Forelimb muscle (tissue), 1 donor: ENCODE measurements around the gene AKAP12. TPM values are rescaled to one million over a fixed set of nuclear protein-coding genes. Genes with fewer than 3 reads are reported as not detected.
"Not testable (repeated sequence)": the region's sequence is repeated elsewhere in the genome, so short reads cannot be mapped to it uniquely, and the experiment has no call there.

Experiments used
- DNase-seq: peaks from one replicate; pipeline ENCODE4 v3.0.0-alpha.2; 2013; ENCODE audit warnings: low read depth
- polyA plus RNA-seq: library from polyadenylated mRNA; unstranded; fragments of 120-200 nt; gene quantifications from one replicate; pipeline ENCODE4 v1.2.1, GENCODE V29; 2013; ENCODE audit not compliant: insufficient read length

Gene AKAP12
- polyA plus RNA-seq, 1 donor = 105 TPM

DNA sequence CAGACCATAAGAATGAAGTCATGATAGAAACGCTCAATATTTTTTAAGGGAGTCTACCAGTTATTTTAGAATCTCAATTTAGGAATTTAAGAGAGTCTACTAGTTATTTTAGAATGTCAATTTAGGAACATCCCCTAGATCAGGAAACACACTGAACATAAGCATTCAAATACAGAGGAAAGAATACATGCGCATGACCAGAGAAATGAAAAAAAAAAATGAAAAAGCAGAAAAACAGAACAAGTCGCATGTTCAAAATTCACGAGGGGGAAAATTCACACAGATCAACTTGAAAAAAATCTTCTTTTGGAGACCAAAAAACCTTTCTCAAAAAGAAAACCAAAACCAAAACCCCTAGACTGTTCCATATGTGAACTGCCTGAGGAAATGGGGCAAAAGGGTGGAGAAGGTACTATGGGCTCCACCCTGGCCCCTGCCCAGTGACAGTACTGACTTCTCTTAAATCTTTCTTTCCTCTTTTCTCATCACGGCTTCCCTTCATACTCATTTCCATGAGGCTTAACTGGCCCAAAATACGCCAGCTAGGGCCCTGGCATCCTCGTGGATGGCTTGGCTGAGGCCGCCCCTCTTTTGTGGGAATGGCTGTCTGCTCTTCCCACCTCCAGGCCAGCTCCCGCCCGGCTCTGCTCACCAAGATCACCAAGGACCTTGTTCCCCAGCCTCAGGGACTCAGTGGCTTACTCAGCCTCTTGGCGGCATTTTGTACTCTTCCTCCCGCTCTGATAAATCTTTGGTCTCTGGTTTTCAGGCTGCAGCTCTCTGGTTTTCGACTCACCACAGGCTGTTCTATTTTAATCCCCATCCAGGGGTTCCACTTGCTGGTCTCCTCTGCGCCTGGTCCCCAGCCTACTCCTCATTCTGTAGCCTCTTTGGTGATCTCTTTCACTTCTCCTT lies 140.4 kb downstream of the AKAP12 start:
- DNase-seq = no peak

DNA sequence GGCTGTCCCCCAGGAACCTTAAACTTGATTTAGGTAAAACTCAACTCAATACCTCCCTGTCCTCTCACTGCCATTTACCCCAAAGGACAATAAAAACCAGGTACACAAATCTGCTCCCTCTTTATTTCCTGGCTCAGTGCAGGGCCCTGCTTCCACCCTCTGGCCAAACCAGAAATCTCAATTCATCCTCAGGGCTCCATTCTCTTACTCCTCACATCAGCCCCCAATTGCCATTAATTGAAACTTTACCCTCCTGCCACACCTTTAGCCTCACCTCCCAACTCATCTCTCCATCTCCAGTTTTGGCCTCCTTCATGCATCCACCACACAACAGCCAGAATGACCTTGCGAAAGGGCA lies 141.1 kb downstream of the AKAP12 start:
- DNase-seq = no peak

DNA sequence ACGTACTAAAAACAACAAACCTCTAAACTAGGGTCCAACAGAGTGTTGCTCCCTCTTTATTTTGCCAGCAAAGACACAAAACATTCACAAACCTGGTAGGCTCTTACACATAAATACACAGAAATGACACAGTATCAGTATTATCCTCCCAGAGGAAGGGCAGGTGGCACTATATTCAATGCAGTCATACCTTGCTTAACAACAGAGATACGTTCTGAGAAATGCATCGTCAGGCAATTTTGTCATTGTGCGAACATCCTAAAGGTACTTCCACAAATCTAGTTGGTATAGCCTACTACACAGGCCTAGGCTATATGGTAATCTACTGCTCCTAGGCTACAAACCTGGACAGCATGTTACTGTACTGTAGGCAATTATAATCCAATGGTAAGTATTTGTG lies 142.0 kb downstream of the AKAP12 start:
- DNase-seq = no peak

DNA sequence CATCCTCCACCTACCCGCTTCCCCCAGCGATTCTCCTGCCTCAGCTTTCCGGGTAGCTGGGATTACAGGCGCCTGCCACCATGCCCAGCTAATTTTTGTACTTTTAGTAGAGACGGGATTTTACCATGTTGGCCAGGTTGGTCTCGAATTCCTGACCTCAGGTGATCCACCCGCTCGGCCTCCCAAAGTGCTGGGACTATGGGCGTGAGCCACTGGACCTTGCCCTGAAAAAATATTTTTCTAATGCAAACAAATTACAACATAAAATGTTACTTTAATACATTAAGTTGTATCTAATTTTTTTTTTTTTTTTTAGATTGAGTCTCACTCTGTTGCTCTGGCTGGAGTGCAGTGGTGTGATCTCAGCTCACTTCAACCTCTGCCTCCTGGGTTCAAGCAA lies 142.9 kb downstream of the AKAP12 start:
- DNase-seq = not testable (repeated sequence)

DNA sequence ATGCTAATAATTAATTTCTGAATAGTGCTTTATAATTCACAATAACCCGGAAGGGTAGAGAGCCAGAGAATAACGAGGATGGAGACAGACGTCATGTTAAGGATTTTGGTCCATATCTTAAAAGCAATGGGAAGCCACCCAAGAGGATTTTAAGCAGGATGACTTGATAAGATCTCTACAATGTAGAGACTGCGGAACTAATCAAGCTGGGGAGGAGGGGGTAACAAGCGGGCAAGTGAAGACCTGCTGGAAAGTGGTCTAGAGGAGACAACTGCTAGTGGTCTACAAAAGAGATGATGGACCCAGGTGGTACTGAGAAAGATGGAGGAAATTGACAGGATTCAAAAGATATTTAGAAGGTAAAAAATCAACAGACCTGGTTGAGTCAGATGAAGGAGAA lies 144.4 kb downstream of the AKAP12 start:
- DNase-seq = no peak

GRCh38 chr6:151385177-151385576 lies 145.4 kb downstream of the AKAP12 start:
- no peak for DNase-seq

- DNase-seq = no peak
Observed at GRCh38 chr6:151387175-151387970, 147.6 kb downstream of the AKAP12 start.

GRCh38 chr6:151388236-151388635 lies 148.5 kb downstream of the AKAP12 start:
- no peak for DNase-seq

GRCh38 chr6:151388997-151389617 lies 149.3 kb downstream of the AKAP12 start:
- no peak for DNase-seq

- no peak for DNase-seq
Observed at GRCh38 chr6:151389618-151390275, 150.0 kb downstream of the AKAP12 start.

GRCh38 chr6:151390276-151390850 lies 150.6 kb downstream of the AKAP12 start:
- peak; percentile 95 for DNase-seq

GRCh38 chr6:151390851-151391470 lies 151.2 kb downstream of the AKAP12 start:
- DNase-seq = no peak

DNA sequence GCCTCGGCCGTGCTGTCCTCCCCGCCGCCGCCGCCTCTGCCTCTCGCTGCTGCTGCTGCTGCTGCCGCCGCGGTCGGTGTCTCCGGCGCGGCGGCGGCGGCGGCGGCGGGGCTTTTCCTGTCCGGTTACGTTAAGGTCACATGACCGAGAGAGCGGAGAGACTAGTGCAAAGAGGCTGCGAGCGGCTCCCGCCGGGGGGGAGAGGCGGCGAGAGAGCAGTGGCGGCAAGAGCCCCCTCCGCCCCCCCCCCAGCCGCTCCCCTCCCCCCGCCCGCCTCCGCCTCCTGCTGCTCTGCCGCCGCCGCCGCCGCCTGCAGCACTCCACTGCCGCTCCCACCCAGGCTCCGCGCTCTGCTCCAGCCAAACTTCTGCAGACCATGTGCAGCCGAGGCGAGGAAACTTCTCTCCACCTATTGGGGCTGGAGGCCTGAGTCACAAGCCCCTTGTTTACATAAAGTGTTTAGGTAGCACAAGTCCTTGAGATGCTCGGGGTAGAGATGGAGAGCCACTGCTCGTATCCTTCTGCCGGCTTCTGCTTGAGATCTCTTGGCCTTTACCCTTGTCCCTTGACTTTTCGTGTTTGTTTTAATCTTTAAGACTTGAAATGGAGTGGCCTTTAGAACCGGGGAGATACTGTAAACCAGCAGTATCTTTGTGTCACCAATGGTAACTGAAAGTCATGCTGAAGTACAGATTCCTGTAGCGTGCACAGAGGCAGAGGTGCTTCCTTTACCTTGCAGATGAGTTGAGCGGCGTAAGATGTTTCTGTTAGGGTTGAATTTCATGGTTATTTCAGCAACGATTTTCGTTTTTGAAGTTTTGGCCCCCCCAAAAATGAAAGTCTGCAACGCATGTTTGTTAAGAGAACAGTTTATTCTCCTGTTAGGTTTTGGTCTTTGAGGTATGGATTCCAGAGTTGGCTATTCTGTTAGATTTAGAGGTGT lies 152.0 kb downstream of the AKAP12 start, which contains the start of gene ZBTB2:
Gene ZBTB2 (minus strand): TSS at position 89 of the 943 bp plus-strand sequence. CDS start 17,922 bp downstream, outside the sequence.
- DNase-seq = no peak

- DNase-seq = no peak
Observed at GRCh38 chr6:151392427-151392826, 152.7 kb downstream of the AKAP12 start.

DNA sequence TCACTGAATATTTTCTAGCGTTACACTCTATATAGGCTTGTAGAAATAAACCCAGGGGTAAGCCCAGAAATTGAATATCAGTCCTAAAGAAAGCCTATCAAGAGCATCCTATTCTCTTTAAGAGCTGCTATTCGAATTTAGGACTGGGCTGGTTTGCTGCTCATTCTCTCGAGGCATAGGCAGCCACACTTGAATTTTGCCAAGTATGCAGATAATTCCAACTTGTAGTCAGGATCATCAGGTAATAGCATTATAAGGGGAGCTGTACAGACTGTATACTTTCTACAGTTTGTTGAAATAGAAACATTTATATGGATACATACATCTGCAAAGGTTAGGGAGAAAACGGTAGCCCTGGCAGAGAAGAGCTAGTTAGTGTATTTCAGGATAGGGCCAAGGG lies 153.6 kb downstream of the AKAP12 start:
- no peak for DNase-seq

- no peak for DNase-seq
Observed at GRCh38 chr6:151399679-151400078, 159.9 kb downstream of the AKAP12 start.

DNA sequence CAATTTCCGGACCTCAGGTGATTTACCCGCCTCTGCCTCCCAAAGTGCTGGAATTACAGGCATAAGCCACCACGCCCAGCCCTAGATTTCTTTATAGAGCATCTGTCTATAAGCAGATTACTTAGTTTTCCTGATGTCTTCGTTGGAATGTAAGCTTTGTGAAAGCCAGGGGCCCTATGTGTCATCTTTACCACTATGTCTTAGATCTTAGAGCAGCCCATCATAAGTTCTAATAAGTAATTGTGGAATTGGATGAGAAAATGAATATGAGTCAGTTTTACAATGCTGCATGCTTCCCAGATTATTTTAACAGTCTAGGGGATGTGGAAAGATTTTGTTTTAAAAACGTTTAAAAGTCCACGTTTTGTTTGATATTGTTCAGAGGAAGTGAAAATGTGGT lies 160.7 kb downstream of the AKAP12 start:
- DNase-seq = no peak

DNA sequence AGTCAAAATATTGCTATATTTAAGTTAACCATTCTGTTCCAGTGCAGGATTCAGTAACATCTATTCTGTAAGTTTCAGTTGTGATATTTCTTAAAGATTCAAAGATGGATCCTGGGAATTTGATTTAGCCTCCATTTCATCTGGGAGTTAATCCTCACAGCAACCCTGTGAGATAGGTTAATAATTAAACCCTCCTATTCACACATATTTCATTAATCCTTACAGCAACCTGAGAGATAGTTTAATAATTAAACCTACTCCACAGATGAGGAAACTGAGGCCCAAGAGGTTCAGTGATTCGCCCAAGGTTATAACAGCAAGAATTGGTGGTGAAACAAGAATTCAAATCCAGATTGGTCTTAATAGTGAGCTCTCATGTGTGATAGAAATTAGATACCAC lies 162.5 kb downstream of the AKAP12 start:
- DNase-seq = no peak

GRCh38 chr6:151403919-151404308 lies 164.1 kb downstream of the AKAP12 start:
- no peak for DNase-seq
